ENCODE data around the gene IGFALS.

The IGFALS gene

GRCh38 chr16:1741553-1742165, 51.8 kb downstream of the IGFALS start:
- no peak for DNase-seq

- DNase-seq: no peak
Measured at GRCh38 chr16:1740781-1741490, 52.6 kb downstream of the IGFALS start.
